Measurements from ENCODE around the gene ZNF212. TPM values are rescaled to one million over a fixed set of nuclear protein-coding genes. Genes with fewer than 3 reads are reported as not detected.
"Not testable (repeated sequence)": the region's sequence is repeated elsewhere in the genome, so short reads cannot be mapped to it uniquely, and the experiment has no call there.

Gene ZNF212
- total RNA-seq, 4 donors from 2014 or later: 6.7 to 12.5 (median 9.7) TPM

DNA sequence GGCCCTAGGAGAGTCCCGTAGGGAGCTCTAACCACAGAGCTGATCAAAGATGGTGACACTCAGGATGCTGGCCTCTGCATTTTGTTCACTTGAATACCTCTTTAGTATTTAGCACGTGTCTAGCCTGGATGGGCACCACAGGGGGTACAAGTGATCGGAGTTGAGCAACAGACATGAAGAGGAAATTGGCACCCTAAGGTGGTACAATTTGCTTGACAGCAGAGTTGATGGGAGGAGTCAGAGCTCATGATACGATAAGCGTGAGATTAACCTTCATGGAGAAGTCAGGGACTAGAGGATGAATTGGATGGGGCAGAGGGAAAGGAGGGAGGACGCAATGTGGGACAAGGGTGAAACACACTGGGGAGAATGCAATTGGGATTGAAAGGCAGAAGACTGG, 9.9 kb upstream of the ZNF212 start:
- intact Hi-C loops (cut with DNase I): no loop called here
- 56 to 68% methylated on average over 5 to 6 of the region's 6 CpGs for WGBS, 2 donors

GRCh38 chr7:149232362-149232761, 7.1 kb upstream of the ZNF212 start:
- Histone ChIP-seq H3K27ac (no peak overlapping the region), H3K4me1 (no peaks in the 10 kb centered on the region), H3K36me3 (no peaks in the 10 kb centered on the region), H3K4me3 (replicated peaks in 1 of 3) (no peak overlapping the region), H3K9me3 (no peaks in the 10 kb centered on the region), H3K27me3 (no peaks in the 10 kb centered on the region)
- WGBS, 2 donors: 65 to 86% methylated on average over 2 of the region's 2 CpGs
- TF ChIP-seq CTCF (IDR thresholded peaks at IDR 0.05) (no peak), POLR2A (IDR thresholded peaks at IDR 0.05) (no peak)
- intact Hi-C loops (cut with DNase I): no loop called here
- no peak for DNase-seq

More for the DNA sequence above, 9.9 kb upstream of the ZNF212 start:
- Histone ChIP-seq H3K27ac (no peak overlapping the region), H3K36me3 (peaks cover 2 to 8% of the 10 kb centered on the region in 2 donors), H3K4me1 (no peaks in the 10 kb centered on the region), H3K27me3 (no peaks in the 10 kb centered on the region), H3K4me3 (replicated peaks in 1 of 3) (no peak overlapping the region), H3K9me3 (no peaks in the 10 kb centered on the region)
- no peak for TF ChIP-seq POLR2A (IDR thresholded peaks at IDR 0.05)
- TF ChIP-seq CTCF (IDR thresholded peaks at IDR 0.05): no peak
- no peak for DNase-seq

DNA sequence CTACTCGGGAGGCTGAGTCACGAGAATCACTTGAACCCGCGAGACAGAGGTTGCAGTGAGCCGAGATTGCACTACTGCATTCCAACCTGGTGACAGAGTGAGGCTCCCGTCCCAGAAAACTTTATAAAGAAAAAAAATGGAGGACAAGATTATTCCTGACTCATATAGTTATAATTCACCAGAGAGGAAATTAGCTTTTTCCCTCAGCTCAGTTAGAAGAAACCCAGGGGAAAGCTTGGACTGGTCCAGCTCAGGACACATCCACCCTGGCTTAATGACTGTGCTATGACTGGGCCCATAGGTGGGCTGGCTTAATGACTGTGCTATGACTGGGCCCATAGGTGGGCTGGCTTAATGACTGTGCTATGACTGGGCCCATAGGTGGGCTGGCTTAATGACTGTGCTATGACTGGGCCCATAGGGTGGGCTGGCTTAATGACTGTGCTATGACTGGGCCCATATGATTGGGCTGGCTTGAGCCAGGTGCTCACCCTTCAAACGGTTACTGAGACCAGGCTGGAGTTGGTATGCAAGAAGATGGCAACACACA, 5.7 kb upstream of the ZNF212 start:
- DNase-seq; H3K36me3 ChIP-seq; H3K4me1 ChIP-seq; intact Hi-C loops (cut with DNase I); H3K9me3 ChIP-seq; H3K27ac ChIP-seq; H3K27me3 ChIP-seq; H3K4me3 ChIP-seq (replicated peaks in 1 of 3): not testable (repeated sequence)
- 78% methylated on average over 7 of the region's 7 CpGs for WGBS, 2 donors

DNA sequence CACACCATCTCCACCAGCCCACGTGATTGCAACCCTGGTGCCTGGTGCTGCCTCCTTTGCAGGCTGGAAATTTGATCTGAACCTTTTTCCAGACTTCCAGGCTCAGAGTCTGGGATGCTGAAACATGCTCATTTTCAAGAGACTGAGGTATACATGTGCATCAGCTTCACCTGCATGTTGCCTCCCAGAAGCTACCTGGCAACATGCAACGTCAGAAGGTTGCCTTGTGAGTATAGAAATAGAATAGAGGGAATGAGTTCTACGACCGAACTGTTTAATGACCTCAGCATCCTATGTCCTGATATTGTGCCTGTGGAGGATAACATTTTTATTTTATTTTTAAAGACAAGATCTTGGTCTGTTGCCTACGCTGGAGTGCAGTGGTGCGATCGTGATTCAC, 1.9 kb upstream of the ZNF212 start:
- intact Hi-C loops (cut with DNase I): no loop called here
- no peak overlapping the region for H3K4me3 ChIP-seq (replicated peaks in 1 of 3)
- WGBS, 2 donors: 84 to 90% methylated on average over 7 of the region's 7 CpGs
- TF ChIP-seq POLR2A (IDR thresholded peaks at IDR 0.05) (no peak), CTCF (IDR thresholded peaks at IDR 0.05) (no peak)
- H3K27me3 ChIP-seq: no peaks in the 10 kb centered on the region
- no peaks in the 10 kb centered on the region for H3K9me3 ChIP-seq
- H3K27ac ChIP-seq: no peak overlapping the region
- H3K36me3 ChIP-seq: no peaks in the 10 kb centered on the region
- DNase-seq: no peak
- peaks cover 10 to 17% of the 10 kb centered on the region in 2 donors for H3K4me1 ChIP-seq

GRCh38 chr7:149238051-149238450, 1.4 kb upstream of the ZNF212 start:
- no peaks in the 10 kb centered on the region for H3K36me3 ChIP-seq
- H3K4me1 ChIP-seq: peaks cover 10 to 17% of the 10 kb centered on the region in 2 donors
- intact Hi-C loops (cut with DNase I): no loop called here
- no peak for TF ChIP-seq CTCF (IDR thresholded peaks at IDR 0.05)
- TF ChIP-seq POLR2A (IDR thresholded peaks at IDR 0.05): no peak
- H3K27ac ChIP-seq: no peak overlapping the region
- DNase-seq: no peak
- no peaks in the 10 kb centered on the region for H3K9me3 ChIP-seq
- H3K4me3 ChIP-seq (replicated peaks in 1 of 3): no peak overlapping the region
- 86% methylated on average over 3 of the region's 3 CpGs for WGBS, 2 donors
- H3K27me3 ChIP-seq: no peaks in the 10 kb centered on the region

DNA sequence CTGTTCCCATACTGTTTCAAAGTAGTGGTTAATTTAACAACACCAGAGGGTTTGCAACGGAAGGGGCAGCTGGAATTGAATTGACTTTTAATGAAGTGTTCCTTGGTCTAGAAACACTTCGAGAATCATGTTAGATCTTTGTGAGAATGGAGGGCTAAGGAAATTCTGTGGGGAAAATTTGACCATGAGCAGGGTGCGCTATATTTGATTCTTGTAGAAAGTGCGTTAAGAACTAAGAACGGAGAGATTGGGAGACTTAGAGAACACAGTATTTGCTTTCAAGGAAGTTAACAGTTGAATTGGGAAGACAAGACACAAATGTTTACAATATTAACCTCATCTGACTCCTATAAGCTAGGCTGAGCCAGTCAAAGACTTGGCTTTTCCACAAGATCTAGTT, 1.2 kb downstream of the ZNF212 start:
- H3K9me3 ChIP-seq: no peaks in the 10 kb centered on the region
- intact Hi-C loops (cut with DNase I): no loop called here
- no peak overlapping the region for H3K27ac ChIP-seq
- peaks cover 10 to 17% of the 10 kb centered on the region in 2 donors for H3K4me1 ChIP-seq
- no peaks in the 10 kb centered on the region for H3K36me3 ChIP-seq
- H3K27me3 ChIP-seq: no peaks in the 10 kb centered on the region
- DNase-seq: no peak
- WGBS, 2 donors: 76 to 83% methylated on average over 5 of the region's 5 CpGs
- TF ChIP-seq POLR2A (IDR thresholded peaks at IDR 0.05) (no peak), CTCF (IDR thresholded peaks at IDR 0.05) (no peak)
- peak overlapping the region in 1 of 3 donors; percentile 92 for H3K4me3 ChIP-seq (replicated peaks in 1 of 3)
